CD4-positive, alpha-beta T cell treated with Interleukin-10 for 1 hour (primary cell): Measurements from ENCODE around the gene WASHC1.
"Not testable (repeated sequence)": the region's sequence is repeated elsewhere in the genome, so short reads cannot be mapped to it uniquely, and the experiment has no call there.

Source experiments
- DNase-seq: peaks from one replicate; pipeline ENCODE4 v3.0.0-alpha.2; 2020

WASHC1 gene

DNA sequence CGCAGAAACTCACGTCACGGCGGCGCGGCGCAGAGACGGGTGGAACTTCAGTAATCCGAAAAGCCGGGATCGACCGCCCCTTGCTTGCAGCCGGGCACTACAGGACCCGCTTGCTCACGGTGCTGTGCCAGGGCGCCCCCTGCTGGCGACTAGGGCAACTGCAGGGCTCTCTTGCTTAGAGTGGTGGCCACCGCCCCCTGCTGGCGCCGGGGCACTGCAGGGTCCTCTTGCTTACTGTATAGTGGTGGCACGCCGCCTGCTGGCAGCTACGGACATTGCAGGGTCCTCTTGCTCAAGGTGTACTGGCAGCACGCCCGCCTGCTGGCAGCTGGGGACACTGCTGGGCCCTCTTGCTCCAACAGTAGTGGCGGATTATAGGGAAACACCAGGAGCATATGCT lies 18.1 kb downstream of the WASHC1 start:
- peak; percentile 75 for DNase-seq

DNA sequence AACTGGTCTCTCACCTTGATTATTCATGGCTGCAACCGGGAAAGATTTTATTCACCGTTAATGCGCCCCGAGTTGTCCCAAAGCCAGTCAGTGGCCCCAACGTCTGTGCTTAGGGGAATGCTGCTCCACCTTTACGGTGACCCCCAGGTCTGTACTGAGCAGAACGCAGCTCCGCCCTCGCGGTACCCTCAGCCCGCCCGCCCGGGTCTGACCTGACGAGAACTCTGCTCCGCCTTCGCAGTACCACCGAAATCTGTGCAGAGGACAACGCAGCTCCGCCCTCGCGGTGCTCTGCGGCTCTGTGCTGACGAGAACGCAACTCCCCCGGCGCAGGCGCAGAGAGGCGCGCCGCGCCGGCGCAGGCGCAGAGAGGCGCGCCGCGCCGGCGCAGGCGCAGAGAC lies 18.6 kb downstream of the WASHC1 start:
- DNase-seq, result peak; percentile 6

DNA sequence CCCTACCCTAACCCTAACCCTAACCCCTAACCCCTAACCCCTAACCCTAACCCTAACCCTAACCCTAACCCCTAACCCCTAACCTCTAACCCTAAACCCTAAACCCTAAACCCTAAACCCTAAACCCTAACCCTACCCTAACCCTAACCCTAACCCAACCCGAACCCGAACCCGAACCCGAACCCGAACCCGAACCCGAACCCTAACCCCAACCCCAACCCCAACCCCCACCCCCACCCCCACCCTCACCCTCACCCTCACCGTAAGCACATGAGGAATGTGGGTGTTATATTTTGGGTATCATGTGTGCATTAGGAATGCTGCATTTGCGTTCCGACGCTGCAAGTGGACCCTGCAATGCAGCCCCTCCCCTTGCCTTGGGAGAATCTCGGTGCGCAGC lies 19.0 kb downstream of the WASHC1 start:
- not testable (repeated sequence) for DNase-seq
